Astrocyte (in vitro differentiated cells and primary cell): ENCODE measurements around the gene MEIS3.

Experiments used
- EZH2 ChIP-seq: IDR thresholded peaks from 2 replicates; pipeline ENCODE4 v1.6.1; 2012; ENCODE audit warnings: mild to moderate bottlenecking, low read length, inconsistent platforms; ENCODE audit not compliant: insufficient read depth
- TF ChIP-seq, protein P1 (sequence below): IDR thresholded peaks from 2 replicates; pipeline ENCODE4 v1.5.1; 2011; ENCODE audit warnings: low read depth, mild to moderate bottlenecking, inconsistent platforms, low read length, moderate library complexity; ENCODE audit not compliant: insufficient read depth

DNA sequence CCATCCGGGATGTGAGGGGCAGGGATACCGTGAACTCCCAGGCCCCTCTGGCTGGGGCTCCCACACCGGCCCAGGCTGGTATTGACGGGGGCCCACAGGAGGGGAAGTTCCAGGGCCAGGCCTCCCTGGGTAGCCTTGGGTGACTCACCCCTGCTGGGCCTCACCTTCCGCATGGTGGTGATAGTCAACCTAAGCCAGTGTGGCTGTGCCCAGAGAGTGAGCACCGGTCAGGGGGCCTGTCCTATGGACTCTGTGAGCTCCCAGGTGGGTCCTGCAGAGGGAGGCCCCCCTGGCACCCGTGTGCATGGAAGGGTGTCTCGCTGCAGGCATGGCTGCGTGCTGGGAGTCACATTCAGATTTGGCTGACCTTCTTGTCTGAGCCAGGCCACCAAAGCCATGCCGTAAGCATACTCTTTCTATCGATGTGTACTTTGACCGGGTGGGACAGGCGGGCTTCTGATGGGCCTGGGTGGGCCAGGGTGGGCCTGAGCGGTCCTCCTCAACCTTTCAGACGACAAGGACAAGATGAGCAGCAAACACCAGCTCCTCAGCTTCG, 42.7 kb downstream of the MEIS3 start:
- TF ChIP-seq, protein P1, sequence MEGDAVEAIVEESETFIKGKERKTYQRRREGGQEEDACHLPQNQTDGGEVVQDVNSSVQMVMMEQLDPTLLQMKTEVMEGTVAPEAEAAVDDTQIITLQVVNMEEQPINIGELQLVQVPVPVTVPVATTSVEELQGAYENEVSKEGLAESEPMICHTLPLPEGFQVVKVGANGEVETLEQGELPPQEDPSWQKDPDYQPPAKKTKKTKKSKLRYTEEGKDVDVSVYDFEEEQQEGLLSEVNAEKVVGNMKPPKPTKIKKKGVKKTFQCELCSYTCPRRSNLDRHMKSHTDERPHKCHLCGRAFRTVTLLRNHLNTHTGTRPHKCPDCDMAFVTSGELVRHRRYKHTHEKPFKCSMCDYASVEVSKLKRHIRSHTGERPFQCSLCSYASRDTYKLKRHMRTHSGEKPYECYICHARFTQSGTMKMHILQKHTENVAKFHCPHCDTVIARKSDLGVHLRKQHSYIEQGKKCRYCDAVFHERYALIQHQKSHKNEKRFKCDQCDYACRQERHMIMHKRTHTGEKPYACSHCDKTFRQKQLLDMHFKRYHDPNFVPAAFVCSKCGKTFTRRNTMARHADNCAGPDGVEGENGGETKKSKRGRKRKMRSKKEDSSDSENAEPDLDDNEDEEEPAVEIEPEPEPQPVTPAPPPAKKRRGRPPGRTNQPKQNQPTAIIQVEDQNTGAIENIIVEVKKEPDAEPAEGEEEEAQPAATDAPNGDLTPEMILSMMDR, result no peak
- no peak for TF ChIP-seq EZH2
